ENCODE results near the gene DKK3.

Gene DKK3

GRCh38 chr11:12017865-12018453 is 9.5 kb upstream of the DKK3 start:
- Histone ChIP-seq H3K4me2 (ENCODE audit: insufficient read depth, low read length) (no peak overlapping the region), H3K4me1 (ENCODE audit: insufficient read depth, low read length) (no peaks in the 10 kb centered on the region), H3K9ac (ENCODE audit: low read depth, low read length) (no peak overlapping the region), H3K36me3 (ENCODE audit: insufficient read depth, low read length) (no peaks in the 10 kb centered on the region), H3K9me3 (ENCODE audit: insufficient read depth, low read length, severe bottlenecking) (no peaks in the 10 kb centered on the region), H3K4me3 (ENCODE audit: low read depth in 1 of 2, low read length in 2 of 2) (no peak overlapping the region), H3K79me2 (ENCODE audit: insufficient read depth, low read length) (no peaks in the 10 kb centered on the region), H2AFZ (ENCODE audit: low read depth, low read length) (no peak overlapping the region), H3K27ac (ENCODE audit: low read length) (no peak overlapping the region), H4K20me1 (ENCODE audit: insufficient read depth, low read length) (no peaks in the 10 kb centered on the region), H3K27me3 (ENCODE audit: insufficient read depth, low read length, poor library complexity) (peaks cover 29% of the 10 kb centered on the region)
- DNase-seq (no peak), ATAC-seq (ENCODE audit: insufficient read depth, low read depth) (no peak)
- no peak for TF ChIP-seq CTCF (IDR thresholded peaks at IDR 0.05; ENCODE audit: borderline replicate concordance, extremely low read depth, low read length, poor library complexity, severe bottlenecking)
- no peak for TF ChIP-seq EZH2 (IDR thresholded peaks at IDR 0.05; ENCODE audit: borderline replicate concordance, low read depth, low read length, severe bottlenecking)

GRCh38 chr11:12017243-12017678 is 8.8 kb upstream of the DKK3 start:
- Histone ChIP-seq H3K27me3 (ENCODE audit: insufficient read depth, low read length, poor library complexity) (peaks cover 29% of the 10 kb centered on the region), H4K20me1 (ENCODE audit: insufficient read depth, low read length) (no peaks in the 10 kb centered on the region), H3K4me1 (ENCODE audit: insufficient read depth, low read length) (no peaks in the 10 kb centered on the region), H2AFZ (ENCODE audit: low read depth, low read length) (no peak overlapping the region), H3K4me3 (ENCODE audit: low read depth in 1 of 2, low read length in 2 of 2) (no peak overlapping the region), H3K27ac (ENCODE audit: low read length) (no peak overlapping the region), H3K9me3 (ENCODE audit: insufficient read depth, low read length, severe bottlenecking) (no peaks in the 10 kb centered on the region), H3K36me3 (ENCODE audit: insufficient read depth, low read length) (no peaks in the 10 kb centered on the region), H3K79me2 (ENCODE audit: insufficient read depth, low read length) (no peaks in the 10 kb centered on the region), H3K9ac (ENCODE audit: low read depth, low read length) (no peak overlapping the region), H3K4me2 (ENCODE audit: insufficient read depth, low read length) (no peak overlapping the region)
- ATAC-seq (ENCODE audit: insufficient read depth, low read depth) (no peak), DNase-seq (no peak)
- TF ChIP-seq EZH2 (IDR thresholded peaks at IDR 0.05; ENCODE audit: borderline replicate concordance, low read depth, low read length, severe bottlenecking) (no peak), CTCF (IDR thresholded peaks at IDR 0.05; ENCODE audit: borderline replicate concordance, extremely low read depth, low read length, poor library complexity, severe bottlenecking) (no peak)

DNA sequence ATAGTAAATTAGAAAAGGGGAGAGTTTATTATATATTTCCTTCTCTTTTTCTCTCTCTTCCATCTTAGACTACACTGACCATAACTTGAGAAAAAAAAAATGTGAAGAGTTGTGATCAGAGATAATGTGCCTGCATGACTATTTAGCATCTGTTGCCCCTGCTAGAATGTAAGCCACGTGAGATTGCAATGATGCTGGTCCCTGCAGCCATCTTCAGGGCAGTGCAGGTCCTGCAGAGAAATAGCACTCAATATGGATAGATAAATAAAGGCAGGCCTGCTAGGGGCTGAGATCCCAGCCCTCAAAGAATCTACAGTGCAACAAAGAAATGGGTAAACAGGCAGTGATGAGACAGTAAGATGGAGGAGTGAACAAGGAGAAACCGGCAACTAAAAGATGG is 7.8 kb upstream of the DKK3 start:
- peaks cover 28% of the 10 kb centered on the region for H3K27me3 ChIP-seq (ENCODE audit: insufficient read depth, low read length, poor library complexity)
- H2AFZ ChIP-seq (ENCODE audit: low read depth, low read length): no peak overlapping the region
- no peaks in the 10 kb centered on the region for H4K20me1 ChIP-seq (ENCODE audit: insufficient read depth, low read length)
- H3K4me3 ChIP-seq (ENCODE audit: low read depth in 1 of 2, low read length in 2 of 2): no peak overlapping the region
- no peak overlapping the region for H3K27ac ChIP-seq (ENCODE audit: low read length)
- no peaks in the 10 kb centered on the region for H3K79me2 ChIP-seq (ENCODE audit: insufficient read depth, low read length)
- TF ChIP-seq CTCF (IDR thresholded peaks at IDR 0.05; ENCODE audit: borderline replicate concordance, extremely low read depth, low read length, poor library complexity, severe bottlenecking) (no peak), EZH2 (IDR thresholded peaks at IDR 0.05; ENCODE audit: borderline replicate concordance, low read depth, low read length, severe bottlenecking) (no peak)
- H3K9me3 ChIP-seq (ENCODE audit: insufficient read depth, low read length, severe bottlenecking): no peaks in the 10 kb centered on the region
- no peak for DNase-seq
- H3K36me3 ChIP-seq (ENCODE audit: insufficient read depth, low read length): no peaks in the 10 kb centered on the region
- no peak overlapping the region for H3K9ac ChIP-seq (ENCODE audit: low read depth, low read length)
- H3K4me1 ChIP-seq (ENCODE audit: insufficient read depth, low read length): no peaks in the 10 kb centered on the region
- no peak for ATAC-seq (ENCODE audit: insufficient read depth, low read depth)
- no peak overlapping the region for H3K4me2 ChIP-seq (ENCODE audit: insufficient read depth, low read length)
